HG03108 (cell line): ENCODE measurements around the gene LYL1.
A peak's percentile ranks its signal among the peaks of the same experiment; 100 is the strongest.

Source experiments
- ATAC-seq: cut with Tn5 transposase; IDR thresholded peaks from one replicate; pipeline ENCODE4 v1.9.1; 2021; ENCODE audit warnings: moderate library complexity; ENCODE audit not compliant: unreplicated experiment

The LYL1 gene

DNA sequence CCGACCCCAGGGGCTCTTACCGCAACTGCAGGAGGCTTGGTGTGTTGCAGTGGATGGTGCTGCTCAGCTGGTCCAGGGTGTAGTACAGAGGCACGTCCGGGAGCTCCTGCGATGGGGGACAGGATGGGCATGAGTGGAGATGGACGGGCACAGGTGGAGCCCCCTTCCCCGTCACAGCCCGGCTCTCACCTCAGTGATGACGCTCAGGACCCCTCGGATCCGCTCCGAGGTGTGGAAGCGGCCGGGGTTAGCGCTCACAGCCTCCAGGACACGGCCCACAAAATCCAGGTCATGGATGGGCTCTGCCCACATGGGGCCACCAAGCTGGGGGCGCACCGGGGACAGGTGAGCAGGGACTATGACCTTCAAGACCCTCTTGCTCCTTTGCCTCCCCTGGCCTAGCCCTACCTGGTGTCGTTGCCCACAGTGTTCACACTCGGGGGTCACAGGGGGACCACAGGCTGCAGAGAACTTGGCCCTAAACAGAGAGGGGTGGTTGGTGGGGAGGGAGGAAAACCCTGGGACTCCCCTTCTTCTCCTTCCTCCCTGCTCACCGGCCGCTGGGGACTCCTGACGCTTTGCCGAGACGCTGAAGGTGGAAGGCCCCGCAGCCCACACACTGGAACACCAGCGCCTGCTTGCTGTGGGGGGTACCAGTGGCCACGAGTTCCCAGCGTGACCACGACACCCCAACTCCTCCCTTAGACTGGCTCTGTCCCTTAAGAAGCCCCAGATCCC, 6.9 kb upstream of the LYL1 start:
- ATAC-seq = no peak

DNA sequence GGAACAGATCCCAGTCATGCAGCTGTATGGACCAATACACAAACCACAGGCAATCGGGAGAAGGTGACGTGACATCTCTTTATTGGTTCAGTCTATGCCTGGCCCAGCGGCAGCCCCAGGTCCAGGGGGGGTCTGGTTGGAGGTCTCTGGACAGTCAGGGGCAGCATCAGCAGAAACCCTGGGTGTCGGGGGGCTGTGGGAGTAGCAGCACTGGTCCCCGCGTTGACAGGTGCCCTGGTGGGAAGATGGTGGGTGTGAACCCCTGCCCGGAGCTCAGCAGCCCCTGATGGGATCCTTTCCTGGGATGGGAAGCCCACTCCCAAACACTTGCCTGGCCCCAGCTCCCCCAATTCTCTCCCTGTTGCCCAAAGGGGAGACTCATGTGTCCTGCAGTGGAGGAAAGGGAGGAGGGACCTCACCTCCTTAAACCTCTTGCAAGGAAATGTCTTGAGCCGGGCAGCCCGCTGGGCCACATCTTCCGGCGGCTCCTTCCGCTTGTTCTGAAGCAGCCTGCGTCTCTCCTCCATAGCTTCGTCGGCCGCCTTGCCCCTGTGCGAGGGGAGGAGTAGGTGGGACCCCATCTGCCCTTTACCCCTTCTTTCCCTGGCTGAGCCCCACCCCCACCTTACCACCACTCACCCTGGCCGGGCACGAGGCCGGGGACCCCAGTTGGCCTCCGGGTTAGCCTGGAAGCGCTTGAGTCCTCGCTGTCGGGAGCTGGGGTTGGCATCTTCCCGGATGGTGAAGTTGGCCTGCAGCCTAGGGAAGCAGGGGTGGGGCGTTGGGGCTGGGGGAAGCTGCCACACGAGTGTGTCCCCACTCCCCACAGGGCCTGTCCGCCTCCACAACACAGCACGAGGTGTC, 2.4 kb upstream of the LYL1 start:
- ATAC-seq = no peak

DNA sequence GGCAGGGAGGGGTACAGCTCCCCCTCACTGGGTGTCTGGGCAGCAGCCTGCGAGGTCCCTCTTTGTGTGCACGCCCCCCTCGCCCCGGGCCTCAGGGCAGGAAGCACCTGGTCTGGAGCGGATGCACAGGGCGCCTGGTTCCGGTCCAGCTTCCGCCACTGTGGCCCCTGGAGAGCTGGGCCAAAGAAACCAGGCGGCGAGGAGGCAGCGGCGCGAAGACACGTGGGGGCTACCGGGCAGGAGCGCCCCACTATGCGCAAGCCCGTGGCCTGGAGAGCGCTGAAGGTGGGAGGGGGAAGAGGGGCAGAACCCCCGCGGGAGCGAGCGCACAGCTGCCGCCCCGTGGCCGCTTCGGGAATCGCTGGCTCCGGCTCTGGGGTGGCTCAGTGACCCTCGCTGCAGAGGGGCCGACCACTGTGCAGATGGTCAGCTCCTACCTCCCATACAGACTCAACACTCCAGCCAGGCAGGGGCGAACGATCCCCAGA, 1.7 kb upstream of the LYL1 start:
- ATAC-seq = peak; percentile 34

DNA sequence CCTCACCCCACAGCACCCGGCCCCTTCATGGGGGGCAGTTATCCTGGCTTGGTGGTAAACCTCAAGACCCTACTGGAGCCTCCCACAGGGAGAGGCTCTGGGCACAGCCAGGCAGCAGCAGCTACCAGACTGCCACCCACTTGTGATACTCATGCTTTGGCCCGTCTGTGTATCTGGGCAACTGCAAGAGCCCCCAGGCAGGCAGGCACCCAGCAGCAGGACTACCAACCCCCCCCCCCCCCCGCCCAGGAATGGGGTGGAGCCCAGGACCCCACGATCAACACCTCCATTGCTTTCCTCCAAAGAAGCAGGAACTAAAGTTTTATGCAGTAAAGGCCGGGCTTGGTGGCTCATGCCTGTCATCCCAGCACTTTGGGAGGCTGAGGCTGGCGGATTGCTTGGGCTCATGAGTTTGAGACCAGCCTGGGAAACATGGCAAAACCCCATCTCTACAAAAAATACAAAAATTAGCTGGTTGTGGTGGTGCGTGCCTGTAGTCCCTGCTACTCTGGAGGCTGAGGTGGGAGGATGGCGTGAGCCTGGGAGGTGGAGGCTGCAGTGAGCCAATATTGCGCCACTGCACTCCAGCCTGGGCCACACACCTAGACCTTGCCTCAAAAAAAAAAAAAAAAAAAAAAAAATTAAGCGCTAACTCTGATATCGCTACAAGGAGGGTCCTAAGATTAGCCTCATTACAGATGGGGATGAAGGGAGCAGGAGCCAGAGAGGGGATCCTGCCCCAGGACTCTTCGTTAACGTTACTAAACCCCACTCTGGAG, 1.1 kb upstream of the LYL1 start:
- ATAC-seq = no peak

DNA sequence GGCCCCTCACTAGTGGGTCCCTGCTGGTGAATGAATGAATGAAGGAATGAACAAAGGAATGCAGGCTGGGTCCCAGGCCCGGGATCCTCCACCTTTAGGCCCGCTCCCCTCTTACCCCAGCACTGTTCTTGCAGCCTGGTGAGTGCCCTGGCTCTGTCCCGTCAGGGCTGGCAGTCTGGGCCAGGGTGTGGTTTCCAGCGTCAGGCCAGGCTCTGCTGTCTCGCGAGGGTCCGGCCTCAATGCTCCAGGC, 317 bp downstream of the LYL1 start:
- no peak for ATAC-seq

DNA sequence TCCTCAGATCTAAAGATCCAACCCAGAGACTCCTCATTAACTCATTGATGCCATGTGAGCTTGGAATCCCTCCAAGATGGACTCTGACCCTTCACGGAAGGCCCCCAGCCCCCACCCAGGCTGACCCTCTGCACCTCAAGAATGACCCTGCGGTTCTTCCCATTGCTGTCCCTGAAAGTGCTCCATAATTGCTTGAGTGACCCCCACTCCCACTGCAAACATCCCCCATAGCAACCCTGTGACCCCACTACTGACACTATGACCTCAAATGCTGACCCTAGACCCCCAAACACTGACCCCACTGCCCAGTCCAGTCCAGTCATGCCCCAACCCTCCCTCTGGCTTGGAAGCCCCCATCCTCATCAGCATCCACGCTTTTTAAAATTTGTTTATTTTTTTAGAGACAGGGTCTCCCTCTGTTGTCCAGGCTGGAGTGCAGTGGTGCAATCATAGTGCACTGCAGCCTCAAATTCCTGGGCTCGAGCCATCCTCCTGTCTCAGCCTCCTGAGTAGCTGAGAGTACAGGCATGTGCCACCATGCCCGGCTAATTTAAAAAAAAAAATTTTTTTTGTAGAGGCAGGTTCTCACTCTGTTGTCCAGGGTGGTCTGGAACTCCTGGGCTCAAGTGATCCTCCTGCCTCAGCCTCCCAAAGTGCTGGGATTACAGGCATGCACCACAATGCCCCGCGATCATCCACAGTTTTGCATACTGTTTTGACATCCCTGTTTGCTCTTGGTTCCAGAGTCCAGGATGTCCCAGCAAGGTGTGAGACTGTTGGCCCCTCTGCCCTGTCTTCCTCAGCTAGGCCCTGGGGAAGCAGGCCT, 855 bp downstream of the LYL1 start:
- no peak for ATAC-seq

DNA sequence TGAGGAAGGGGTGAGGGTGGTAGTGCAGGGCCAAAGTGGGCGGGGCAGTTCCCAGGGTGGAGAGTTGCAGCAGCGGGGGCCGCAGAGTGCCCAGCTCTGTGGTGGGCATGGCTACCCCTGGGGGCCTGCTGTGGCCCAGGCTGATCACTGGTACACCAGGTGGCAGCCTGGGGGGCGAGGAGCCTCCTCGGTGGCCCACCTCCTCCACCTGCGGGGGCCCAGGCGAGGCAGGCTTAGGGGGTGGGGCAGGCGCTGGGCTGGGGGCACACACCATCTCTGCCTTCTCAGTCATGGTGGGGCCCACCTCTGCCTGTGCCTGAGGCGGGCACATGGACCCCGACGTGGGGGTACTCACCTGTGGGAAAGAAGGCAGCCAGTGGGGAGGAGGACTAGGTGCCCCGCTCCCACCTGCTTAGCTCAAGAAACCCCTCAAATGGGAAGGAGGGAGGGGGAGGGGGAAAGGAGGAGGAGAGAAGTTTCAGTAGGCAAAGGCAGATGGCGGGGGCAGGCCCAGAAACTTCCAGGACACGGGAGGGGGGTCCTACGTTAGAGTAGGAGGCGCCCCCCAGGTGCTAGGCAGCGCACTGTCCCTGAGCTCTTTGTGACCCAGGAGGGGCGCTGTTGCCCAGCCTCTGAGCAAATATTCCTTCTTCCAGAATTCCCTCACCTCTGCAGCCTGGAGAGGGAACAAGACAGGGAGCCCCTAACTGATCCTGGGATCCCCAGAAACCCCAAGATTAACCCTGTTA, 1.6 kb downstream of the LYL1 start:
- ATAC-seq = no peak

DNA sequence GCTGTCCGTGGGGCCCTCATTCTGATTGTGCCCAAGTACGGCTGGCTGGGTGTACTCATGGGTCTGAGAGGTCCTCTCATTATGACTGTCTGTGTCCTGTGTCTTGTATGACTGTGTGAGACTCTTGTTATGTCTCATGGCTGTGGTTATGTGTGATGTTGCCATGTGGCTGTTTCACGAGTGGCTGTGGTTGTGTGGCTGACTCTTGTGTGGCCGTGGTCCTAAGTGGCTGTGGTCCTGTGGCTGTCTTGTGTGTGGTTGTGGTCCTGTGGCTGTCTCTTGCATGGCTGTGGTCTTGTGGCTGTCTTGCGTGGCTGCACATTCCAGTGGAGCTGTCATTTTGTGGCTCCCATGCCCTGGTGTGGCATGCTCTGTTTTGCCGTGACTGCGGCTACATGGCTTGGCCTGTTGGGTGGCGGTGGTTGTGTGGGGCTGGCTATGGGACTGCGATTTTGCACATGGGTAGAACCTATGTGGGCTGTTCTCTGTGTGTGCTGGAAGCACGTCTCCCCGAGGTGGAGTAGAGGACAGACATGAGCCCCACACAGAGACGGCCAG, 2.5 kb downstream of the LYL1 start:
- no peak for ATAC-seq

DNA sequence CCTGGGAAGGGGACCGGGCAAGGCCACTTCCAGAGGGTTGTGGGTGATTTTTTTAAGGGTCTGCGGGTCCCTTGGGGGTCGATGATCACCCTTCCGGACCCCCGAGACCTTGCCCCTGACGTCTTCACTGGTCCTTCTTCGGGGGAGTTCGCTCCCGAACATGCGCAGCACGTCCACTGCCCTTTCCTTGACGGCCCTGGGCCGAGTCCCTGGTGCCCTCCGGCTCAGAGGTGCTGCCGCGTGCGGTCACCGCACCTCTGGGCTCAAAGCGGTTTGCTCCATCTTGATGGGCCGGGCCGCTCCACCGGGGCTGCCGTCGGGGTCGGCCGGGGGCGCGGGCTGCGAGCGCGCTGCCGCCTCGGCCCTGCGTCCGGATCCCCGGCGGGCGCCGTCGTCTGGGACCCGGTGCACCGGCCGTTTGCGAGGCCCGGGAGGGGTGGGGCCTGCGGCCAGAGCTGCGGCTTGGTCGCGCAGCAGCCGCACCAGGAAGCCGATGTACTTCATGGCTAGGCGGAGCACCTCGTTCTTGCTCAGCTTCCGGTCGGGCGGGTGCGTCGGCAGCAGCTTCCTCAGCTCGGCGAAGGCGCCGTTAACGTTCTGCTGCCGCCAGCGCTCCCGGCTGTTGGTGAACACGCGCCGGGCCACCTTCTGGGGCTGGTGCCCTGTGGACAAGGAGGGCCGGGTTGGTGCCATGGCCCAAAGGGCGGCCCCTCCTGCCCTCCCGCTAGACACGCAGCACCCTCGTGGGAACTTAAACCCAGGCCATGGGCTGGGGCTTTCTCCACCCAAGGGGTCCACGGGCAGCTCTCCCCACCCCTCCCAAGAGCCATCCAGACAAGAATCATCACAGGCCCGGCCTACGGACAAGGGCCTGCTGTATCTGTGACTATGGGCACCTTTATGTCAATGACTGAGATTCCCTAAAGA, 3.3 kb downstream of the LYL1 start:
- no peak for ATAC-seq

DNA sequence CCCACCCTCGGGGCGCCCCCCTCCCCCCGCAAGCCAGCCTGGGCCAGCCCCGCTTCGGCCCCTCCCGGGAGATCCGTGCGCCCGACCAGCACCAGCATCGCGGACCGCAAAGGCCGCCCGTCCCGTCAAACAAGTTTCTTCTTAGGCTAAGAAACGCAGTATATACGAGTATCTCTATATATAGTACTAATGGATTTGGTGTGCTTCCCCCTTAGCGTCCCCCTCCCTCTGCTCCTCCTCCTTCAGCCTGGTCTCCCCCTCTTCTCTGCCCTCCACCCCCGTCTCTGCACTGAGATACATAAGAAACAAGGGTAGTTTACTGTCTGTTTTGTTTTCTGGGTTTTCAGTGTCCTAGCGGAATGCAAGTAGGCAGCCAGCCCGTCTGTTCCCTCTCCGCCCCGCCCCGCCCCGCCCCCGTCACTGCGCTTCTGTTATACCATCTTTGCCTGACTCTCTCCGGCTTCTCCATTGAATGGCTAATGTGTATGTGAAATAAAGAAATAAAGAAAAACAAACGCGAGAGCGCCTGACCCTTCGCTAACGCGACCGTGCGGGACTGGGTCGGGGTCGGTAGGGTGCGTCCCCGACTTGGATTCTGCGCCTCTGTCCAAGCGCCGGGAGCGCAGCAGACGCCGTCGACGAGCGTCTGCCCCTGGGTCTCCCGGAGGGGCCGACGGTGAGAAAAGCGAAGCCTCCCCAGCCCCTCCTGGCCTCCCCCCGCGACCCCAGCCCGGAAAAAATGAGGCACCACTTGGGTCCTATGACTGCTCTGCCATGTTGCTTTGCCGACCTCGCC, 4.2 kb downstream of the LYL1 start:
- ATAC-seq = no peak

DNA sequence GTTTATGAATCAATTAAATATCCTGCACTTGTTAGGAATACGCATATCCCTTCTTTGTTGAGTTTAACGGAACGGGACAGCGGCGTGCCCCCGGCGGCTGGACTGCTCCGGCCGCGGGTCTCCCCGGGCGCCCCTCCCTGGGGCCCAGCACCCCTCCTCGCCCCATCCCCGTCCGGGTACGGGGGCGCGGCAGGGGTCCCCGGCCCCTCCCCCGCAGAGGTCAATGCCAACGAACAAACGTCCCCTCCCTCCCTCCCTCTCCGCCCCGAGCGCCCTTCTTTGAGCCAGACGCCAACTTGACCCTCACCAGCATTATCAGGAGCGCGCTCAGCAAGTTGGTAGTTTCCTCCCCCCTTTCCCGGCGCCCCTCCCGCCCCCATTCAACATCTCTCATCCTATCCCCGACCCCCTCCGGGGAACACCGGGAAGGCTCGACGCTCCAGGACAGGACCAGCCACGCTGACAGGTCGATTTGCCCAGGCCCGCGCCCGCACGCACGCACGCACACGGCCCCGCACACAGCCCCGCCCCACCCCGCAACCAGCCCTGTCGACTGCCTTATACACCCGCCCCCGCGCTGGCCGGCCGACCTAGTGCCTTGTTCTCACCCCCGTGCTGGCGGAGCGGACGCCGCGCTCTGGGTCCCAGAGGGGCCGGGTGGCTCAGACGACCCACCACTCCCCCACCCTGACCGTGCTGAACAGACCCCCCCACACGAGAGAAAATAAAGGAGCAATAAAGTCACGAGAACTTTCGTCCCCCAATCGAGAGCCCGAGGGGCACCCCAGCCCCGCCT, 5.0 kb downstream of the LYL1 start:
- ATAC-seq = no peak

DNA sequence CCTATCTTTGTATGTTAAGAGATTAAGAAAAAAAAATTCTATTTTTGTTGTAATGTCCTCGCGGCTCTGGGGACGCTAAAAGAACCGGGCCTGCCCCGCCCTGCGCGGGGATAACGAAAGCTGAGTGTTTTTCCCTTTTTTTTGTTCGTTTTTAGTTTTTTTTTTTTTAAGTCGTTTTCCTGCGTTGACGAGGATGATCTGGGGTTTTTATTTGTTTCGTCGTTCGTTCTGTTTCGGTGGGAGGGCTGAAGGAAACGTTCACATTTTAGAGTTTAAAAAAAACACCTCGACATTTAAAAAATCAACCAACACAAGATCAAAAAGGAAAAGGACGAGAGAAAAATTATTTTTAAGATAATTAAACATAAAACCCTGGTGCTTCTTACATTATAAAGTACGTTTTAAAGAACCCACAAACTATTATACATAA, 5.6 kb downstream of the LYL1 start:
- ATAC-seq = no peak

DNA sequence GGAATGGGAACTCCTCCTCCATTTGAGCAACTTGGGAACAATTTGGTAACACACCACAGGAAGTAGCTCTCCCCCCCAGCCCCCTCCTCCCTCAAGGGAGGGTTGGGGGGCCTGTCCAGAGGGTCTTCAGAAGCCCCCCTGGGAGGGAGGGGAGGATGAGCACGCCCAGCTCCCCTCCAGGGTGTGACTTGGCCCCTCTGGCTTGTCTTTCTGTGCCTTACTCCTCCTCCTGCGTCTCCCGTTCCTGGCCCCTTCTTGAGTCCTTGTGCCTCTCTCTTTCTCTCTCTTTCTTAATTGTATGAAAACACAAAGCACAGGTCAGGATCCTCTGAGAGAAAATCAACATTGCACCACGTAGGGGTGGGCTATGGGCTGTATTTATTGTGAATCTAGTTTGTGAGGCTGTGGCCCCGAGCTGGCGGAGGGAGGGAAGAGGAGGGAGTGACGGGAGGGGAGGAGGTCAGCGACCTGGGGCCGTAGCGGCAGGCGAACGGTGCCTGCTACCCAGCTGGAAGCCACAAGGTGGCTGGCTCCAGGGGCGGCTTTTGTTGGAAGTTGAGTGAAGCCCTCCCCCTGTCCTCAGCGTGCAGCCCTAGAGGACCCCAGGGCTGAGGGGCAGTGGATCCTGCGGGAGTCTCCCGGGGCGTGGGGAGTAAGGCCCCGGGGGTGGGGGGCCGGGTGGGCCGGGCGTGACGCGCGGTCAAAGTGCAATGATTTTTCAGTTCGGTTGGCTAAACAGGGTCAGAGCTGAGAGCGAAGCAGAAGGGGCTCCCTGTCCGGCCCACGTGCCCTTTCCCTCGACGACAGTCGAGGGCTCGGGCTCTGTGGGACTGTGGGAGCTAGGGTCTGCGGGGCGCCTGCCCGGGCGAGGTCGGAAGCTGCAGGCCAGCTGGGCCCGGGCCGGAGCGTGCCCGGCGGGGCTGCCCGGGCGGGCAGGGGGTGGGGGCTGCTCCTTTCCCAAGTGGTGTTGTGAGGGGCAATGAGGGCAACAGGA, 6.4 kb downstream of the LYL1 start:
- ATAC-seq = no peak

DNA sequence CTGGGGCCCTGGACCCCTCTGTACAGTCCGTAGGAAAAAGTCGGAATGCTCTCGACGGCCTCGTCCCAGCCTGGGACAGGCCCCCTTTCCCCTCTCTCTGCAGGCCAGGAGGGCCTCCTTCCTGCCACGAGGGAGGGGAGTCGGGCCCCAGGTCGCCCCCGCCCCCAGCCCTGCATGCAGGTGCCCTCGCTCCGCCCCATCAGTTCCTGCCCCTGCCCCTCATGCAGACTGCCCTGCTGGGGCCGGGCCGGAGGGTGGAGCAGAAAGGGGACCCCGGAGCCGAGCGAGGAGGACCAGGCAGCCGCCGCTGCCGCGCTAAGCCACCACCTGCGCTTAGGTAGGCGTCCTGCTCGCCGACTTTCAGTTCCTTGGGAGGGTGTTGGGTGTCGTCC, 7.3 kb downstream of the LYL1 start:
- no peak for ATAC-seq

DNA sequence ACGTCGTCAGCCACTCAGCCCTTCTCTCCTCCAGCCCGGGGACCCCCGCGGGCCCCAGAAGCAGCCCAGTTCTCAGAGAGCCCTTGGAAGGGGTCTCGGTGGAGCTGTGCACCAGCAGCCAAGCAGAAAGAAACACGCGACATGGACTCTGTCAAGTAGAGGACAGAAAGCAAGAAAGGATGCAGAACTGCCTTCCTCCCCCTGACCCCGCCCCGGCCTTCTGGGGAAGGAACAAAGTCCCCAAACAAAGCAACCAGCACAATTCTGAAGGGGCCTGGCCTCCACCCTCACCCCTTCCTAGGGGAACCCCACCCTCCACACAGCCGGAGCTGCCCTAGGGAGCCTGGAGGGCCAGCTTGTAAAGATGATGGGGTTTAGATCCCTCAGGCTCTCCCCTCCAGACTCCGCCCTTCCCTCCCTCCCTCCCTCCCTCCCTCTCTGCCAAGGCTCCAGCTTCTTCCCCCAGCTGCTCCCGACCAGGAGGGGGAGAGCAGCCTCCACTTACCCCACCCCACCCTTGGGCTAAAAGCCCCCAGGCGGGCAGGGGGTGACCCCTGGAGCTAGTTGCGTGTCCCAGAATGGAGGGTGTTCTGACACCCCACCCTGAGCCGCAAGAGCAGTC, 7.8 kb downstream of the LYL1 start:
- no peak for ATAC-seq

DNA sequence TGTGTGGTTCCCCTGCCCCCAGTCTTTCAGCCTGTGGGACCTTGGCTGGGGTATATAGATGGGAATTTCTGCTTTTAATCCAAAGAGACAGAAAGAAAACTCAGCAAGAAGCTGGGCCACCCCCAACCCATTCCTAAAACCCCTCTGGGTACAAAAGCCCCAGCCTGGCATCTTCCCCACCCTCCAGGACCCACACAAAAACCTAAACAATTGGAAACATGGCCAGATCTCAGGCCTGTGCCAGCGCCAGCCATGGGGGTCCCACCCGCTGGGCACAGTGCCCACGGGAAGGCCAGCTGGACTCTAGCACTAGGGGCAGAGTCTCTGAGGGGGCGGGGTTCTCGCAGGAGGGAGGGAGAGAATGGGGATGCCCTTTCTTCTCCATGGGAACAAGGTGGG, 8.6 kb downstream of the LYL1 start:
- no peak for ATAC-seq
